Vagina (tissue), 2 donors: ENCODE data around the gene MOV10L1.

Experiments
- CTCF ChIP-seq, 3 experiments: fragments of 450-650 bp in 2 of 3; fragments of 200-600 bp in 1 of 3; sonication (generic) in 1 of 3; IDR thresholded peaks; one replicate each; pipeline ENCODE4 v1.5.1; 2017 to 2019; ENCODE audit warnings: antibody characterized with exemption in 3 of 3, mild to moderate bottlenecking in 2 of 3, moderate library complexity in 2 of 3
- POLR2AphosphoS5 ChIP-seq, 2 donors: sonication (generic); formaldehyde crosslinking; IDR thresholded peaks; one replicate each; pipeline ENCODE4 v1.9.0; 2017; ENCODE audit warnings: antibody characterized with exemption in 2 of 2, mild to moderate bottlenecking in 2 of 2, low read depth in 1 of 2; ENCODE audit not compliant: insufficient read depth in 1 of 2

GRCh38 chr22:50180727-50181521 is 91.1 kb downstream of the MOV10L1 start:
- TF ChIP-seq POLR2AphosphoS5 (IDR thresholded peaks at IDR 0.05; ENCODE audit: insufficient read depth in 1 of 2, low read depth in 1 of 2) (no peak), CTCF (IDR thresholded peaks at IDR 0.05) (no peak)
